Pancreas (tissue), 10 donors: Measurements from ENCODE around the gene NDUFV3. TPM values are rescaled to one million over a fixed set of nuclear protein-coding genes. Genes with fewer than 3 reads are reported as not detected.
A peak's percentile ranks its signal among the peaks of the same experiment; 100 is the strongest.

Source experiments
- ATAC-seq, 4 donors: fragments of 200-7000 bp; cut with Tn5 transposase; one replicate each; pipeline versions ENCODE4 v1.8.0 to v1.9.1; 2020; ENCODE audit warnings: mild to moderate bottlenecking in 4 of 4, moderate library complexity in 4 of 4
- DNase-seq, 6 donors: peaks; one replicate each; pipeline ENCODE4 v3.0.0-alpha.2; 2020
- FAIRE-seq: peaks from 2 replicates; lab custom pipeline; 2012; peaks lifted over from hg19 to GRCh38; lab: Jason Lieb, UNC
- H3K27ac ChIP-seq, 4 donors: fragments of 200-600 bp; sonication (generic); 1 replicate in 3 of 4; 2 replicates in 1 of 4; pipeline versions ENCODE4 v1.5.0 to v1.8.0; 2020
- H3K27me3 ChIP-seq, 4 donors: fragments of 200-600 bp; one replicate each; pipeline ENCODE4 v1.8.0; 2021
- H3K36me3 ChIP-seq, 3 donors: fragments of 200-600 bp; sonication (generic) in 1 of 3; one replicate each; pipeline versions ENCODE4 v1.5.0 to v1.8.0; 2020 to 2021
- H3K4me1 ChIP-seq, 3 donors: fragments of 200-600 bp; one replicate each; pipeline ENCODE4 v1.8.0; 2021
- H3K4me3 ChIP-seq, 4 donors: fragments of 200-600 bp; sonication (generic) in 2 of 4; one replicate each; pipeline versions ENCODE4 v1.5.0 to v1.8.0; 2020 to 2021
- H3K9me3 ChIP-seq, 4 donors: fragments of 200-600 bp; one replicate each; pipeline ENCODE4 v1.8.0; 2021
- CTCF ChIP-seq, 4 donors: fragments of 200-600 bp; sonication (generic) in 3 of 4; IDR thresholded peaks; one replicate each; pipeline versions ENCODE4 v1.5.0 to v1.8.0; 2021; ENCODE audit warnings: antibody characterized with exemption in 4 of 4
- WGBS, 2 donors: extraction: QIAGEN DNeasy Blood & Tissue Kit; methylation state at CpG; one replicate each; pipeline ENCODE4 v1.1.7; 2013; 5-methylcytosine and 5-hydroxymethylcytosine counted together
- intact Hi-C, 3 donors: fragments of 100-400 bp; cut with DNase I; formaldehyde crosslinking; loops; one replicate each; pipeline versions ENCODE4 v1.11.1 to v1.14.2; 2022
- polyA plus RNA-seq, 2 donors: library from polyadenylated mRNA; stranded (reverse); fragments of 200-250 nt; gene quantifications; one replicate each; pipeline ENCODE4 v1.2.3, GENCODE V29; 2013
- total RNA-seq, 6 donors: library from RNA; stranded (reverse); fragmentation: NEBNext Ultra II Directional in 4 of 6; extraction: Animal tissue kit (Norgen Biotek cat#: 25700) in 4 of 6; gene quantifications; one replicate each; pipeline versions ENCODE4 v1.2.1 to v1.2.4, GENCODE V29; 2021 to 2023
- donor health status: healthy with polysubstance abuse.
- donor health status: DM: no; HTN: no; CAD: no; lungs with moderate emphysema.
- donor health status: DM: no; HTN: no; CAD: no.
- donor health status: control.
- donor health status: control.
- donor health status: Bipolar disorder and iron deficiency.
- donor health status: DM: yes; HTN: yes; CAD: no.
- donor health status: DM: no; HTN: no; CAD: no.
- donor health status: DM: no; HTN: no; CAD: no.
- donor health status: DM: yes; HTN: yes; CAD: no.

NDUFV3 gene
- 10 to 100 TPM; 16.6 to 30.1 (median 21.9) TPM for total RNA-seq
- 10 to 100 TPM; 18.6 to 23.0 TPM for polyA plus RNA-seq

GRCh38 chr21:42892931-42893755 is at the start of gene NDUFV3:
NDUFV3 (plus strand) TSS chr21:42893309; CDS start chr21:42893334, 25 bp downstream.
- ATAC-seq (peak; percentile 95 to 99 (median 96)), DNase-seq (peak; percentile 99 to 100 (median 100)), FAIRE-seq (peak; percentile 60)
- no peaks in the 10 kb centered on the region for H3K9me3 ChIP-seq
- peaks cover 2 to 9% (median 3%) of the 10 kb centered on the region in 3 donors for H3K36me3 ChIP-seq
- intact Hi-C loops = no loop called here
- peaks cover 0 to 6% (median 0%) of the 10 kb centered on the region in 3 donors for H3K4me1 ChIP-seq
- TF ChIP-seq CTCF (IDR thresholded peaks at IDR 0.05) = no peak
- WGBS, 2 donors = 1% methylated on average over 59 to 87 of the region's 87 CpGs
- H3K4me3 ChIP-seq = peak within 1 kb of the TSS; percentile 75 to 95 (median 86)
- H3K27me3 ChIP-seq = no peaks in the 10 kb centered on the region
- peak within 1 kb of the TSS; percentile 83 to 94 (median 90) for H3K27ac ChIP-seq

- FAIRE-seq (no peak), ATAC-seq (peak; percentile 17 to 92 (median 76)), DNase-seq (peak in 5 of 6 donors; percentile 44 to 77 (median 69))
- H3K27me3 ChIP-seq = no peaks in the 10 kb centered on the region
- no peak overlapping the region for H3K4me3 ChIP-seq
- no peak for TF ChIP-seq CTCF (IDR thresholded peaks at IDR 0.05)
- no peaks in the 10 kb centered on the region for H3K4me1 ChIP-seq
- H3K27ac ChIP-seq = peak overlapping the region in 1 of 4 donors; percentile 50
- H3K36me3 ChIP-seq = peaks cover 3 to 32% (median 14%) of the 10 kb centered on the region in 3 donors
- intact Hi-C loops = no loop called here
- H3K9me3 ChIP-seq = no peaks in the 10 kb centered on the region
- WGBS, 2 donors = 70 to 81% methylated on average over 22 of the region's 22 CpGs
Measured at GRCh38 chr21:42844411-42845113, 48.5 kb upstream of the NDUFV3 start.

- intact Hi-C loops = no loop called here
- FAIRE-seq (no peak), DNase-seq (peak in 5 of 6 donors; percentile 41 to 72 (median 54)), ATAC-seq (peak in 3 of 4 donors; percentile 61 to 83 (median 75))
- Histone ChIP-seq H3K4me1 (no peaks in the 10 kb centered on the region), H3K9me3 (no peaks in the 10 kb centered on the region), H3K36me3 (peaks cover 3 to 36% (median 20%) of the 10 kb centered on the region in 3 donors), H3K4me3 (no peak overlapping the region), H3K27me3 (no peaks in the 10 kb centered on the region), H3K27ac (peak overlapping the region in 1 of 4 donors; percentile 50)
- no peak for TF ChIP-seq CTCF (IDR thresholded peaks at IDR 0.05)
- 82 to 86% methylated on average over 21 of the region's 21 CpGs for WGBS, 2 donors
Measured at GRCh38 chr21:42845296-42845965, 47.7 kb upstream of the NDUFV3 start.

GRCh38 chr21:42846221-42846620 is 46.9 kb upstream of the NDUFV3 start:
- no peaks in the 10 kb centered on the region for H3K27me3 ChIP-seq
- intact Hi-C loops = no loop called here
- H3K4me3 ChIP-seq = no peak overlapping the region
- no peak for TF ChIP-seq CTCF (IDR thresholded peaks at IDR 0.05)
- H3K27ac ChIP-seq = no peak overlapping the region
- 90 to 91% methylated on average over 10 of the region's 10 CpGs for WGBS, 2 donors
- no peaks in the 10 kb centered on the region for H3K9me3 ChIP-seq
- peaks cover 0 to 31% (median 20%) of the 10 kb centered on the region in 3 donors for H3K36me3 ChIP-seq
- DNase-seq (peak in 3 of 6 donors; percentile 13 to 28 (median 25)), FAIRE-seq (no peak), ATAC-seq (no peak)
- no peaks in the 10 kb centered on the region for H3K4me1 ChIP-seq
